Panc1 (cell line): ENCODE measurements around the gene GDF3.

ENCODE experiments used
- TCF7L2 ChIP-seq: IDR thresholded peaks from 2 replicates; pipeline ENCODE4 v1.6.1; 2011; ENCODE audit warnings: mild to moderate bottlenecking, low read depth, low read length, inconsistent platforms
- TF ChIP-seq, protein P1 (sequence below): fragments of 450-650 bp; IDR thresholded peaks from 2 replicates; pipeline ENCODE4 v1.5.1; 2017; ENCODE audit warnings: mild to moderate bottlenecking

DNA sequence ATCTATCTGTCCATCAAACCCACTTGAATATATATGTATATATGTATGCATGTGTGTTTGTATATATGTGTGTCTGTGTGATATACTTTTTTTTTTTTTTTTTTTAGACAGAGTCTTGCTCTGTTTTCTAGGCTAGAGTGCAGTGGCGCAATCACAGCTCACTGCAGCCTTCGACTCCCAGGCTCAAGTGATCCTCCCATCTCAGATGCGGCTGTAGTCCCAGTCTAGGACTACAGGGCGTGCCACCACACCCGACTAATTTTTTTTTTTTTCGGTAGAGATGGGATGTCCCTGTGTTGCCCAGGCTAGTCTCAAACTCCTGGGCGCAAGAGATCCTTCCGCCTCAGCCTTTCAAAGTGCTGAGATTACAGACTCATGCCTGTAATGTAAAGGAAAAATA, 16.8 kb downstream of the GDF3 start:
- TF ChIP-seq, protein P1, sequence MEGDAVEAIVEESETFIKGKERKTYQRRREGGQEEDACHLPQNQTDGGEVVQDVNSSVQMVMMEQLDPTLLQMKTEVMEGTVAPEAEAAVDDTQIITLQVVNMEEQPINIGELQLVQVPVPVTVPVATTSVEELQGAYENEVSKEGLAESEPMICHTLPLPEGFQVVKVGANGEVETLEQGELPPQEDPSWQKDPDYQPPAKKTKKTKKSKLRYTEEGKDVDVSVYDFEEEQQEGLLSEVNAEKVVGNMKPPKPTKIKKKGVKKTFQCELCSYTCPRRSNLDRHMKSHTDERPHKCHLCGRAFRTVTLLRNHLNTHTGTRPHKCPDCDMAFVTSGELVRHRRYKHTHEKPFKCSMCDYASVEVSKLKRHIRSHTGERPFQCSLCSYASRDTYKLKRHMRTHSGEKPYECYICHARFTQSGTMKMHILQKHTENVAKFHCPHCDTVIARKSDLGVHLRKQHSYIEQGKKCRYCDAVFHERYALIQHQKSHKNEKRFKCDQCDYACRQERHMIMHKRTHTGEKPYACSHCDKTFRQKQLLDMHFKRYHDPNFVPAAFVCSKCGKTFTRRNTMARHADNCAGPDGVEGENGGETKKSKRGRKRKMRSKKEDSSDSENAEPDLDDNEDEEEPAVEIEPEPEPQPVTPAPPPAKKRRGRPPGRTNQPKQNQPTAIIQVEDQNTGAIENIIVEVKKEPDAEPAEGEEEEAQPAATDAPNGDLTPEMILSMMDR = no peak
- TF ChIP-seq TCF7L2 = no peak
